Stimulated activated CD4-positive, alpha-beta T cell treated with anti-CD3 and anti-CD28 coated beads, Interleukin-1b, Interleukin-23, amount 100 ng/mL, for 24 hours (primary cell): ENCODE measurements around the gene TICAM2.
"Not testable (repeated sequence)": the region's sequence is repeated elsewhere in the genome, so short reads cannot be mapped to it uniquely, and the experiment has no call there.

Source experiments
- DNase-seq, 4 experiments: peaks; one replicate each; pipeline ENCODE4 v3.0.0-alpha.2; 2020; ENCODE audit warnings: low read depth in 4 of 4, low spot score in 1 of 4

TICAM2 gene, protein sequence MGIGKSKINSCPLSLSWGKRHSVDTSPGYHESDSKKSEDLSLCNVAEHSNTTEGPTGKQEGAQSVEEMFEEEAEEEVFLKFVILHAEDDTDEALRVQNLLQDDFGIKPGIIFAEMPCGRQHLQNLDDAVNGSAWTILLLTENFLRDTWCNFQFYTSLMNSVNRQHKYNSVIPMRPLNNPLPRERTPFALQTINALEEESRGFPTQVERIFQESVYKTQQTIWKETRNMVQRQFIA

DNA sequence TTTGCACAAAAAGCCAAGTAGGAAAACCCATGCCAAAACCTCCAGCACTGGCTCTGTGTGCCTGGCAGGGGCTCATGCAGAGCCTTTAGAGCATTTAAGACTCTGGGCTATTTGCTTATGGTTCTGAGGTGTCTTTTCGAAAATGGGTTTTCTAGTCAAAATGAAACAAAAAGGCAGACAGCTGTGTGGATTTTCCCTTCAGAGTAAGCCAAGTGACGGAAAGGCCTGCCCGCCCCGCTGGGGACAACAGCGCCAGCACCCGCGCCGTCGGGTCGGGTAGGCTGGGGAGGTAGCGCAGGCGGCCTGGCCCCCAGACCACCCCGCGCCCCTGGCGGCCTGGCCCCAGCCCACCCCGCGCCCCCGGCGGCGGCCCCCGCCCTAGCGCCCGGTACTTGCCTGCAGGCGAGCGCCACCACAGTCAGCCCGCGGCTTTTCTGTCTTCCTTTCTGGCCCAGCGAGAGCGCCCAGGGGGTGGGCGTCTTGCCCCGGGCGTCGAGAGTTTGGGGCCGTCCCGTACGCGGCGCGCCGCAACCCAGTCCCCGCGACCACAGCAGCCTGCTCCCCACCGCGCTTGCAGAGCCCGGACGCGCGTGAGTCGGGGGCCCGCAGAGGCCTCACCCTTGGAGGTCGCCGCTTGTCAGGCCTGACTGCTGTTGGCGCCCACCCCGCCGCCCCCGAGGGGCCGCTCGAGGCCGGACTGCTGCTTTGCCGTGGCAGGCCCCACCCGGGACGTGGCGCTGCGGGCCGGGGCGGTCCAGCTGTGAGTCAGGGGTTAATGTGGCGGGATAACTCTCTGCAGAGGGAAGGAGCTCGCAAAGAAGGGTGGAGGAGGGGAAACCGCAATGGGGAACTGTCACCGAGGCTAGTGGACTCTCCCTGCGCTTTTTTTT, at the start of gene TICAM2:
Gene TICAM2, minus strand, starts transcription at position 779 of the 890 bp plus-strand sequence. CDS start 21,223 bp downstream, outside the sequence.
- DNase-seq = peak in 3 of 4 experiments; percentile 20 to 54 (median 45)

DNA sequence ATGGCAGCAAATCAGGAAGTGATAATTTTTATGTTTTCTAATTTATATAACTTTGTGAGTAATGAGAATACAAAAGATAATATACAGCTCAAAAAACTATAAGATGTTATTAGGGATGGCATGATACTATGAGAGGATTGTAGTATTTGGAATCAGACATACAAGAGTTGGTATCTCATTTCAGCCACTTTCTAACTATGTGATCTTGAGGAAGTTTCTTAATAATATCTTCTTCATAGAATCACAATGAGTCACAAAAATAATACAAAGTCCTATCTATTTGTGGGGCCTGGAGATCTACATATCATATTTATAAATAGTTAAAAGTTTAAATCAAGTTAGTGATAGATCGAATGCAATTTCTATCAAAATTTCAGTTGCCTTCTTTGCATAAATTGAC, 47.3 kb upstream of the TICAM2 start:
- no peak for DNase-seq

DNA sequence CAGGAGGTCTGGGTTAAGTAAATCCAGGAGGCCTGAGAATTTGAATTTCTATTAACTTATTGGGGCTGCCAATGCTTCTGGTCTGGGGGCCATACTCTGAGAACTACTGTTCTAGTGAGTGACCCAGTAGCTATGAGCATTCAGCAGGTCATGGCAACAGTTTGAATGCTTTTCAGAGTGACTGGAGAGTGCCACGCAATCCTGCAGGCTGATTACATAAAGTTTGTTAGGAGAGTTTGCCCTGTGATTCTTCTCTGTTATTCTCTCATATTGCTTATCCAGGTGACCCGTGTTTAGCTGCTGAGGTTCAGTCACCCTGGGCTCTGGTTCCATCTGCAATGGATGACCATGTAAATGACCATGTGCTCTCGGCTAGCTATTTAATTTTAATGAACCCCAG, 45.8 kb upstream of the TICAM2 start:
- no peak for DNase-seq

DNA sequence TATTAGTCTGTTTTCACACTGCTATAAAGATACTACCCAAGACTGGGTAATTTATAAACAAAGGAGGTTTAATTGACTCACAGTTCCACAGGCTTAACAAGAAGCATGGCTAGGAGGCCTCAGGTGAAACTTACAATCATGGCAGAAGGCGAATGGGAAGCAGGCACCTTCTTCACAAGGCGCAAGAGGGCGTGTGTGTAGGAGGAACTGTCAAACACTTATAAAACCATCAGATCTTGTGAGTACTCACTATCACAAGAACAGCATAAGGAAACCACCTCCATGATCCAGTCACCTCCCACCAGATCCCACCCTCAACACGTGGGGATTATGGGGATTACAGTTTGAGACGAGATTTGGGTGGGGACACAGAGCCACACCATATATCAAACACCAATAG, 43.1 kb upstream of the TICAM2 start:
- DNase-seq = not testable (repeated sequence)

DNA sequence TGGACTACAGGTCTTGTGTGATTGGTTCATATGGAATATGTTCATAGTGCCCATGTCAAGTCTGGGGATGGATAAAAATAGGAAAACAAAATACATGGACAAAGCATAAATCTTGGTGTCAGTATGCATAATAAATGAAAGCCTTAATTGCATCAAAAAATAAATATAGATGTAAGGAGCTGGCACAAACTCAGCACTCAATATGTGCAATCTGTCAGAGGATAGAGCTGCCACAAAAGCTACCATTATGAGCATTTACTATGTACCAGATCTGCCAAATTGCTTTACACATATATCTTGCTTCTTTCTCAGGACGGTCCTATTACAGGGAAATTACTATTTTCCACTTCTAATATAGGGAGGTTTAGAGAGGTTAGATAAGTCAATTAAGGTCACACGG, 41.8 kb upstream of the TICAM2 start:
- no peak for DNase-seq

DNA sequence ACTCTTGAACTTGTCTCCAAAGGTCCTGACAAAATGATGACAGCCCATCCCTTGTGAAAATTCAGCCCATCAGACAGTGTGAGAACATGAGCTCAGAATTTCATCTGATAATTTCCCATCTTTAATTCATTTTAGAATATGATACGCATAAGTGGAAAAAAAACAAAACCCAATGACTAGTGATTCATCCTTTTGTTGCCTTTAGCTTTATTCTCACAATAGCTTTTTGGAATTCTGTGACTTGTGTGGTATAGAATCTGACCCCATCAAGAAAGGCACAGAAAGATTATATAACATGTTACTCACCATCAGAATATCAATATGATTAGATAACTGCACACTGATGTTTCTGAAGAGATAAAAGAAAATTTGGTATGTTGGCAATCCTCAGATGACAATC, 39.7 kb upstream of the TICAM2 start:
- DNase-seq = no peak

DNA sequence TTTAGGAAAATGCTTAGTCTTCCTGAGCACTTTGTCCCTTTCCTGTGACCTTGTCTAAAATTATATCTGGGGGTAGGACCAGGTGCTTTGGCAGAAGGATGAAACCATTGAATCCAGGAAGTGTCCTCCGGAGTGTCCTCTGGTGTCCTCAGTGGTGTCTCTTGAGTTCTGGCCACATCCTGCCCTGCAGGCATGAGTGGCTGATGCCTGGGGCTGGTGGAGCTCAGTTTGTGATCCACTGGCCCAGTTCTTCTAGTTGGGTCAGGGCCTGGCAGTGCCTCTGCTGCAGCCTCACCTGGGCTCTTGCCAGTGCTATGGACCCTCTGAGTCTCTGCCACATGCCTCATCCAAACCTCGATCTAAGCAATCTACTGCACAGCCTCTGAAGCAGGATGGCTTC, 38.0 kb upstream of the TICAM2 start:
- no peak for DNase-seq

DNA sequence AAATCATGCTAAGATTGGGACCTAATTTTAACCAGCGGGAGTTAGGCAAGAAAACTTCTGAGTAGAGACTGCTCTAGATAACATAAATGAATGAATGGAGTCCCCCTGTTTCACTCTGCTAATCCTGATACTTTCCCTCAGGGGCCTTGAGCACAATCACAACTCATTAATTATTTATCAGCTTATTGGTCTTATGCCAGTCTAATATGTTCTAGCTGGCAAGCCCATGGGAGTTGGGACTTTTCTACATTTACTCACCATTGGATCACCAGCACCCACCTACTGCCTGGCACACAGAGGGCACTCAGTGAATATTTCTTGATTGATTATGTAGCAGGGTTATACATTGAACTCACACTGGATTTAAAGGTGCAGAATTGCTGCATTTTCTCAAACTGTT, 37.1 kb upstream of the TICAM2 start:
- DNase-seq = no peak

DNA sequence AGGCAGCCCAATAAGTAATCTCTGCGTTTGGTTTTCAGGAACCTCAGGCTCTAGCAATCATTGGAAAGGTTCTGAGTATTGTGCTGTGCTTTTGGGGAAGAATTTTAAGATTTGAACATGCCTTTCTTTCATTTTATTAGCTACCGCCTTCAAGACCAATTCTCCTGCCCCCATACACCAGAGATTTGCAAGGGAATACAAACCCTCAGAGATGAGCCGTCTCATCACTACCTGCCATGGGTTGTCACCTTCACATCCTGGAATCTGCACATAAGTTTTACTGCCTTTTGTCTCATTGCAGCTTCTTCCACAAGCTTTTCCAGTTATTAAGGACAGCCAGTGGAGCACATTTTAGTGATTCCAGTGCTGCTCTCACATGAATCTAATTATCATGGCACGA, 35.2 kb upstream of the TICAM2 start:
- DNase-seq = no peak

DNA sequence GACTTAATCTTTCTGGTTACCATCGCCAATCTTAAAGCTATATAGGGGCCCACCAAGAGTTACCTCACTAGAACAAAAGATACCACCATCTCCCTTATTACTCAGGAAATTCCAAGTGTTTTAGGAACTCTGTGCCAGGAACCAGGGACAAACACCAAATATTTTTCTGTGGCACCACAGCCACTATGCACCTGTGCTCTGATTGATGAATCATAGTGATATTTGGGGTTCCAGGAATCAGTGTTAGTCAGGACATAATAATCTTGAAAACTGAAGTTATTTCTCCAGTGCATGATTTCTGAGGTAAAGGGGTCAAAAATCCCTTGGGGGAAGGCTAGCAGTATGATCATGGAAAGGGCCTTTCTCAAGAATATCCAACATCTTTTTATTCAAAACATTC, 33.7 kb upstream of the TICAM2 start:
- no peak for DNase-seq

DNA sequence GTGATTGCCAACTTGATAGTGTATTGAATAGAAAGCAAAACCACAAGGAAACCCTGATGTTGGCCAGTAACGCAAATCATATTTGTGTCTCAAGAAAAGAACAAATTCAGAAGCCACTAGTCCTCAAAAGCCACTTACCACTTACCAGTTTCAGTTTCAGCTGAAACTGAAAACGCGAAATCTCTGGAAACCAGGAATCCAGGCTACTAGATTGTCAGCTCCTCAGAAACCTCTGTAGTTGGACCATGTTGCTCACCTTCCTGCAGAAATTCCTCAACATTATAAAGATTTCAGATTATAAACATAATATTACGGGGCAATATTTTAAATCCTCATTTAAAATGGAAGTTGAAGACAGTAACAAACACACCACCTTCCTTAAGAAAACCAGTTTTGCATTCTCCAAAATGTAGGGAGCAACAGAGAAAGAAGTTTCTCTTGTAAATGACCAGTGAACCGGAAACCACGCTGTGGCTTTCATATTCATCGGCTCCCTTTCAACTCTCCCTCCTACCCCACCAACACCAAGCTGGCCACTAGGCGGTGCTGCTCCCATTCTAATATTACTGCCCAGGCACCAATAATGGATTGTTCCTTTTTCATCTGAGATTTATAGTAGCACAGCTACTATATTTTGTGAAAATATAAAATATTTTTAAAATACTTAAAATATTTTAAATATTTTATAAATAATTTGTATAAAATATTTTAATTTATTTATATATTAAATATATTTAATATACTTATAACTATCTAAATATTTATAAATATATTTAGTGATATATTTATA, 32.3 kb upstream of the TICAM2 start:
- DNase-seq = peak; percentile 76 to 78 (median 78)

DNA sequence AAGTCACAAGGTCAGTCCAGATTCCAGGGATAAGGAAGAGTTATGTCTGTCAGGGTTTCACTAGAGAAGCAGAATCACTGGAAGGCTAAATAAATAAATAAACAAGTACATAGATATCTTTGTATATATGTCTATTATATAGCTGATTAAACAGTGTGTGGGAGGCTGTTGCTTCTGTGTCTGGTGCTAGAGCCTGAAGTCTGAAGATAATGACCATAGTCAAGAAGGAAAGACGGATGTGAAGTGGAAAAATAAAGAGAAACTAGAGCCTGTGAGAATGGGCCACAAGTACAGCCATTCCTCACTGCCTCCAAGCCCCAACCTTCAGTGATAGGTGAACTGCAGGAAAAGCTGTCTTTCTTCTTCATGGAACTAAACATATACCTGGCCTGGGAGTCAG, 27.6 kb upstream of the TICAM2 start:
- no peak for DNase-seq

DNA sequence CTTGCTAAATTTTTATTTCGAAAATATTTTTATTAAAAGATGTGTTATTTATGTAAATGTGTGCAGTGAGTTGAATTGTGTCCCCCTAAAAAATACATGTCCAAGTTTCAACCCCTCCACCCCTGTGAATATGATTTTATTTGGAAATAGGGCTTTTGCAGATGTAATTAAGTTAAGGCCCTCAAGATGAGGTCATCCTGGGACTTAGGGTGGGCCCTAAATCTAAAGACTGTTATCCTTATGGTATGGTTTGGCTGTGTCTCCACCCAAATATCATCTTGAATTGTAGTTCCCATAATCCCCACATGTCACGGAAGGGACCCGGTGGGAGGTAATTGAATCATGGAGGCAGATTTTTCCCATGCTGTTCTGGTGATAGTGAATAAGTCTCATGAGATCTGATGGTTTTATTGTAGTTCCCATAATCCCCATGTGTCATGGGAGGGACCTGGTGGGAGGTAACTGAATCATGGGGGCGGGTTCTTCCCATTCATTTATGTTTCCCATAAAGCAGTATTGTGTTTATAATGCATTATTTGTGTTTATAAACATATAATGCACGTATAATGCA, 25.1 kb upstream of the TICAM2 start:
- DNase-seq = no peak

DNA sequence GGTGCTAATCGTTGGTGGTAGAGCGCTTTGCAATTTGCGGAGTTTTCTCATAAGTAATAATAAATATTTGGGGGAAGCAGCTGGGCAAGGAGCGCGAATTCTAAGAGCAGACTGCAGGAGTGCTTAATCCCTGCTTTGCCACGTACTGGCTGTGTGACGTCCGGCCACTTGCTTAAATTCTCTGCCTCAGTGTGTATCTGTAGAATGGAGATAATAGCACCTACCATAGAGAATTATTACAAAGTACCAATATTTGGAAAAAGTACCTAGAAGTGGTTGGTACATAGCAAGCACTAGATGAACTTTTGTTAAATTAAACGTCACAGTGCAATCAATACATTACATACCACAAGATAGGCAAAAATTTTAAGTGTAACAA, 24.2 kb upstream of the TICAM2 start:
- no peak for DNase-seq

DNA sequence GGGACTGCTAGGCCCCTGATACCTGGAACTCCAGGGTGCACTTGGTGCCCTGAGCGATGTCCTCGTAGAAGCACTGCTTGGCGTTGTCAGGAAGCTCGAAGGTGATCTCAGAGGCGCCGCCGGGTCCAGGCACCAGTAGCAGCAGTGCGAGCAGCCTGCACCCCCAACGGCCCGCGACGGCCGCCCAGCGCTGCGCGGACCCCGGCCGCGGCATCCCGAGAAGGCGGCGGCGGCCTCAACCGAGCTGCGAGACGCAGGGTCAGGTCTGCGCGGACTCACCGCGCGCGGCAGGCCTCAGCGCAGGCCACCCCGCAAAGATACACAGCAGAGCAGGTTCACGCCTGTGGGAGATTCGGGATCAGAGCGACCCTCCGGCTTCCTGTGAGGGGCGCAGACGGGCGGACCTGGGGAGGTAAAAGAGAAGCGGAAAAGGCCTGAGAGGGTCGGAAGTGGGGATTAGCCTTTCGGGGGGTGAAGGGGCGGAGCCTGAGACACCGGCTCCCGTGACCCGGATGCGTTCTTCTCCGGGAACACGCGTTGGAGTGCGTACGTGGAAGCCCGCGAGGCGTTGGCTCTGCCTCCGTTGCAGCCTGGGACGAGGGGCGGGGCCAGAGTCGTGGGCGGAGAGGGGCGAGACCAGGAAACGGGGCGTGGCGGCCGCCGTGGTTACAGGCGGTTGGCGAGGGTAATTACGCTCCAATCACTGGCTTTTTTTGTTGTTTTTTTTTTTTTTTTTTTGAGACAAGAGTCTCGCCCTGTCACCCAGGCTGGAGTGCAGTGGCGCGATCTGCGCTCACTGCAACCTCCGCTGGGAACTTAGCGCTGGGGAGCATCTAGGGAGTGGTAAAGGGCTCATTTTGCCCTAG, 23.5 kb upstream of the TICAM2 start, which contains the start of gene TMED7:
Gene TMED7, minus strand, starts transcription at position 458 of the 866 bp plus-strand sequence. Its CDS starts 244 bp downstream, at position 214.
- DNase-seq = peak; percentile 99 to 100 (median 100)

DNA sequence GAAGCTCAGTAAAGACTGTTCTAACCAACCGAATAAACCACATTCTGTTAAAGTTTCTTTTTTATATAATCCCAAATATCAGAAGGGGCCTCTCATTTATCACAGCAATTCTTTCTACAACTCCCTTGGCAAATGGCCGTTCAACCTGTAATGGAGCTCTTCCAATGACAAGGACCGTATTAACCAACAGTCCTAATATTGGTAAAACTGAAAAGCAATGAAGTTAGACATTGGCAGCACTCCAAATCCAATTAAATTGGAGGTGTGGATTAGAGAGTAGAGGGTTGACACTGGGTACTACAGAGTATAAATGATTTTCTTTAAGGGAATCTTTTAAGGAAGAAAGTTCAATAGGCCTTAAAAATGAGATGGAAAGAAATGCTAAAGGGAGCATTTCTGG, 22.7 kb upstream of the TICAM2 start:
- DNase-seq = no peak

DNA sequence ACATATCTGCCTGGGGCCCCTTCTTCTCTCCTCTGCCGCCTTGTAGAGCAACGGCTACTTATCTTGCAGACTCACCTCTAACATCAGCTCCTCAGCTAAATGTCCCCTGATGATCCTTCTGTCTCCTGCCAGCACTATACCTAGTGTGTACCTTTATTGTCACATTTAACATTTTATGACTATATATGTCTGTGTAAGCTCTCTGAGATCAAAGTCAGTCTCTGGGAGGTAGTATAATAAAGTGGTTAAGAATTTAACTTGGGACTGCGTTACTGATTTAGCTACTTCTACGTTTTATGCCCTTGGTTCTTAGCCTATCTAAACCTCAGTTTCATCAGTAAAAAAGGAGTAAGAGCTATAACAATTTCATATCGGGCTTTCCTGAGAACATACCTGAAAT, 21.4 kb upstream of the TICAM2 start:
- no peak for DNase-seq

DNA sequence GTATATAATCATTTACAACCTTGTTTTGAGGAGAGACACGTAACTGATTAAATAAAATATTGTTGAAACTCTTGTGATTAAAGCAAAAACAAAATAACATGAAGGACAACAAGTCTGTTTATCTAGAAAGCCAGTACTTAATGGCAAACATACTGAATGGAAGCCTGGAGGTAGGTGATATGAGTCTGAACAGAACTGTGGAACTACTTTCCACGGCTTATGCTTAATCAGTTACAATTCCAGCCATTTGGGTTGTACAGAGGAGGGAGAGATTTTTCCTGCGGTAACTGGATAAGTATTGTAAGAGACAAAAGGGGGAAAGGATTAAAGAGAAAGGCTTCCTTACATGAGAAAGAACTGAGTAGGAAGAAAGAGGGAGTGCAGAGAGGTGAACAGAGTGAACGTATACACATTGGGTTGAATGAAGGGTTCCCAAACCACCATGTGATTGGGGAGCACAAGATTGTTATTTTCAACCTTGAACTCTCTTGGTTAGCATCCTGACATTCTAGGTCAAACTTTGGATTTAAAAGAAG, 19.2 kb upstream of the TICAM2 start:
- DNase-seq = no peak

DNA sequence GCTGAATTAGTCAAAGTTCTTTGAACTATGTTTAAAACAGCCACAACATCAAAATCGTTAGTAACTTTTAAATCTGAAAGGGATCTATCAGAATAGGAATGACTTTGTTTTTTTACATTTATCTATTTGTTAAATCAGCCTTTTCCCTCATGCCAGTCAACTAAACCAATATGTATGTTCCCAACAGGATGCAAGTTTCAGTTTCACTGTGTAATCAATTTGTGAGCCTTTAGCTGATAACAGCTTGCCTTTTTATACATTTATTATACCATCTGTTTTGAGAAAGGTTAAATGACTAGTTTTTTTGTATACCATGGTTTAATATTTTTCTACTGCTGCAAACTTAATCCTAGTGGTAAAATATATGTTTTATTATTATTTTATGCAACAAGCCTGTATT, 14.6 kb upstream of the TICAM2 start:
- no peak for DNase-seq

DNA sequence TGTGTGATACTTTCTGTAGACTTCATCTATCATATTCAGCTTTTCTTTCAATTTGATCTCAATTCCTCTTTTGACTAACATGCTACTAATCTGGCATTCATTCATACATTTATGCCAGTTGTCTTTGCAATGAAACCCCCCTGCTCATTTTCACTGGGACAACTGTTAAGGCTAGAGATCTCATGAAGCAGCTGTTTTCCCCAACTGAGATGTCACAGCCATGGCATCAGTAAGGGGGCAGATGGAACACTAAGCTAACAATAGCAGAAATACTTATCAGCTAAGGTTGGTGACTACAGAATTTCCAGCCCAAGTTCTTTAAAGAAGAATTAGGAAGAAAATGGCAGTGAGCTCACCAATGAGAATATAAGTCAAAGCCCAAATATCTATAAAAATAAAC, 14.2 kb upstream of the TICAM2 start:
- no peak for DNase-seq
